Renal pelvis (tissue), 4 donors: ENCODE results near the gene TUBGCP5. TPM values are rescaled to one million over a fixed set of nuclear protein-coding genes. Genes with fewer than 3 reads are reported as not detected.

Experiments
- DNase-seq: peaks from one replicate; pipeline ENCODE4 v3.0.0-alpha.2; 2013
- polyA plus RNA-seq, 3 donors: library from polyadenylated mRNA; unstranded; fragments of 120-200 nt; gene quantifications; one replicate each; pipeline ENCODE4 v1.2.1, GENCODE V29; 2013; ENCODE audit not compliant: insufficient read length in 3 of 3

Gene TUBGCP5
- polyA plus RNA-seq, 3 donors = 20.0 to 37.1 (median 32.9) TPM

DNA sequence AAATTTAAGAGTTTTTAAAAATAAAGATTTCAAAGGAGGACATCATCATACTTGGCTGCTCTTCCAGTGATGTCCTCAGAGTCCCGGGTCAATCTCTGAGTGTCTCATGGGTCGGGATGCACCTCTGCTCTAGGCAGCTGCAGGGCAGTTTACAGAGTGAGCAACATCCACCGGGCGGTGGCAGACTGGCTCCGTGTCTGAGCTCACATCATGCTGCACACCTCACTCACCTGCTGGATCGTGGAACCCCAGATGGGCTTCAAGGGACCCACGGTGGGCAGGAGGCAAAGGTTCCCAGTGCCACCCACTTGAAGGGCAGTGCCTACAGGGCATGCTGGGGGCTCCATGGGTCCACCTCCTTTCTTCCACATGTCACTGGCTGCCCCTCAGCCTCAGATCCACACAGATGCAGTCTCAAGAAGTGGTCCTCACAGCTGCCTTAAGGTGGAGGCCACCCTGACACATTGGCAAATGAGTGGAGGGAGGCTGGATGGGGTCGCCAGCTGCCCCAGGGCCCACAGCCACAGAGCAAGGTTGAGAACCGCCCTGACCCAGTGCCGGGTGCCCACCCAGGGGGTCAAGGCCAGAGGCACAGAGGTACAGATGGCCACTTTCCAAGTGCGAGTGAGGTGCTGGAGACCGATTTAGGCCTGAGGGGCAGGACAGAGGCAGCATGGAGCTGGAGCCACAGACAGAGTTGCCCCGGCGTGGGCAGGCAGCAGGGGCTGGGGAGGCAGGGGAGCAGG lies 84.4 kb downstream of the TUBGCP5 start:
- DNase-seq = no peak

DNA sequence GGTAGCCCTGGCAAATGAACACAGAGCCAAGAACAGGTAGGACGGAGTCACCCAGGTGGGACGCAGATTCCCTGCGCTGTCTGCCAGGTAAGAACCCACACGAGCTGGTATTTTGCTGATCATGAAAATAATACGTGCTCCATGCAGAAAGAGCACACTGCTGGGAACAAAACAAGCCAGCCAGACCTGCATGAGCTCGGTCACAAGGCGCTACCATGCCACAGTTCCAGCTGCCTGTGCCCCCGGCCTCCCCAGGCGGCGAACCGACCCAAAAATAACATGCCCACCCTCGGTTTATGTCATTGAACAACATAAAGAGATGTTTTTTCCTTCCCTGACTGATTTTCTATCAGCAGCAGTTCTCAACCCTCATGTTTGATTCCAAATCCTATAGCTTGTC lies 85.0 kb downstream of the TUBGCP5 start:
- no peak for DNase-seq

DNA sequence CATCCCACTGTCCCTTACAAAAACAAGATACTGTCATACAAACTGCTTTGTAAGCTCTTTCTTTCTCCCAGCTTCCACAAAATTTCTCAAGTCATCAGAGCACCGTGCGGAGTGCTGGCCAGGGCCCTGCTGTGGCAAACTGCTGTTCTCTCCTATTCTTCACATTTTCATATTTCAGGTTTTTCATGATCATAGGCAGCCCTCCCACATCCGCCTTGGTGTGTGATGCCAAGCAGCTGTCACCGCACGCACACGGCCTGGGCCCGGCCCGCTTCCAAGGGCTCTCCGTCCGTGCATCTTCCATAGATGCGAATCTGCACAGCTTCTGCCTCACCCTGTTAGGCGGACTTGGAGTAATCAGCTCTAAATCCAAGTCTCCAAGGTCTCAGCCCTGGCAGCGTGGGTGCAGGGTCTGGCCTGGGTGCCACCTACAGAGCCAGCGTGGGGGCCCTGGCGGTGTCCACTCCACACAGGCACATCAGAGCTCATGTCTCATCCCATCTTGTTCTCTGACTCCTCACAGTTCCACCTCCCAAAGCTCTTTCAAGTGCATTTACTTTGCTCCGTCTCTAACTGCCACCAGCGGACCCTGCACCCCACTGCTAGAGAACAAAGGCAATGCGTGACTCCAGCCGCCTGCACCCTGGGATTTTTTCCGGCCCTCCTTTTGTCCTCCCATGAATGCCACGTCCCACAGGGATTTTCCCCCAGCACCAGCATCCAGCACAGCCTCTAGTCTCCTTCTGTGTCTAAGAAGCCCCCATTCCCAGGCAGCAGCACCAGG lies 86.4 kb downstream of the TUBGCP5 start:
- no peak for DNase-seq

GRCh38 chr15:22951381-22952280 lies 87.7 kb downstream of the TUBGCP5 start:
- DNase-seq = no peak

- DNase-seq = no peak
These were observed 88.4 kb downstream of the TUBGCP5 start for GRCh38 chr15:22951031-22951380.

DNA sequence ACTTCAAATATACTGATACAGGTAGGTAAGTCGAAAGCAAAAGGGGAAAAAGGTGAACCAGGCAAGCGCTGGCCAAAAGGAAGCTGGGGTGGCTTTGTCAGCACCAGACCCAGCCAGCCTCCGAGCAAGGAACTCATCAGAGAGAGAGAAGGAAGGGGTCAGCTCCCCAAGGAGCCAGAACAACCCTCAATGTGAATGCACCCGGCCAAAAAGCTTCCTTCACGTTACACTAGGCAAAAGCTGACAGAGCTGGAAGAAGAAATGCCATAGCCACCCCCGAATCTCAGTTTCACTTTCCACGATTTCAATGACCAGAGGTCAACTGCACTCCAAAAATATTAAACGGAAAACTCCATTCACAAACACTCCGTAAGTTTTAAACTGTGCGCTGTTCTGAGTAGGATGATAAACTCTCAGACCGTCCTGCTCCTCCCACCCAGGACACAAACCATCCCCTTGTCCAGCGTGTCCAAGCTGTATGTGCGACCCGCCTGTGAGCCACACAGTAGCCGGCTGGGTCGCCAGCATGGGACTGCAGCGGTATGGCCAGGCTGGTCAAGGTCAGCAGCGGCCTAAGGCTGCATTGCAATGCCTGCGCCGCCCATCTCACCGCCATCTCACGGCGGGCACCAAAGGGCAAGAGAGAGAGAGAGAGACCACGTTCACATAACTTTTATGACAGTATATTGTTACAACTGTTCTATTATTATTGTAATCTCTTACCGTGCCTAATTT lies 88.9 kb downstream of the TUBGCP5 start:
- no peak for DNase-seq

Other genes starting within 250 kb of the TUBGCP5 start
- gene NIPA2, start 200.9 kb downstream of the TUBGCP5 start, polyA plus RNA-seq = 10 to 100 TPM; 54.9 to 58.2 (median 56.0) TPM
- 100 to 1,000 TPM in 2 of 3 donors, 10 to 100 TPM in 1; 95.7 to 102 (median 102) TPM for gene CYFIP1, start 59.2 kb downstream of the TUBGCP5 start, polyA plus RNA-seq
- gene GOLGA6L1, start 97.3 kb upstream of the TUBGCP5 start, polyA plus RNA-seq = not detected